HEK293T (cell line): ENCODE results near the gene CALHM5.

Source experiments
- ARNT ChIP-seq: fragments of 450-650 bp; IDR thresholded peaks from 2 replicates; pipeline ENCODE4 v1.6.1; 2017; ENCODE audit warnings: mild to moderate bottlenecking
- BHLHE40 ChIP-seq: fragments of 450-650 bp; IDR thresholded peaks from 2 replicates; pipeline ENCODE4 v1.6.1; 2016; ENCODE audit warnings: mild to moderate bottlenecking, moderate library complexity, borderline replicate concordance
- CTBP1 ChIP-seq: fragments of 450-650 bp; IDR thresholded peaks from 2 replicates; pipeline ENCODE4 v1.6.1; 2016; ENCODE audit warnings: borderline replicate concordance
- ELF4 ChIP-seq: fragments of 450-650 bp; IDR thresholded peaks from 2 replicates; pipeline ENCODE4 v1.6.1; 2017; ENCODE audit warnings: antibody characterized with exemption
- FOXA1 ChIP-seq: fragments of 450-650 bp; IDR thresholded peaks from 2 replicates; pipeline ENCODE4 v1.6.1; 2016; ENCODE audit warnings: mild to moderate bottlenecking
- FOXK2 ChIP-seq: fragments of 450-650 bp; IDR thresholded peaks from 2 replicates; pipeline ENCODE4 v1.6.1; 2016; ENCODE audit warnings: mild to moderate bottlenecking
- FOXM1 ChIP-seq: fragments of 450-650 bp; IDR thresholded peaks from 2 replicates; pipeline ENCODE4 v1.6.1; 2017; ENCODE audit warnings: mild to moderate bottlenecking, borderline replicate concordance
- HDGF ChIP-seq: fragments of 450-650 bp; IDR thresholded peaks from 2 replicates; pipeline ENCODE4 v1.6.1; 2017; ENCODE audit warnings: antibody characterized with exemption, borderline replicate concordance
- L3MBTL2 ChIP-seq: fragments of 450-650 bp; conservative IDR thresholded peaks from 2 replicates; pipeline ENCODE4 v1.6.1; 2016; ENCODE audit warnings: mild to moderate bottlenecking
- NFRKB ChIP-seq: fragments of 450-650 bp; IDR thresholded peaks from 2 replicates; pipeline ENCODE4 v1.6.1; 2016; ENCODE audit warnings: mild to moderate bottlenecking, moderate library complexity
- SP1 ChIP-seq: fragments of 450-650 bp; IDR thresholded peaks from 2 replicates; pipeline ENCODE4 v1.6.1; 2017
- SUZ12 ChIP-seq: fragments of 450-650 bp; IDR thresholded peaks from 2 replicates; pipeline ENCODE4 v1.6.1; 2016; ENCODE audit warnings: mild to moderate bottlenecking
- TARDBP ChIP-seq: fragments of 450-650 bp; IDR thresholded peaks from 2 replicates; pipeline ENCODE4 v1.6.1; 2016
- TF ChIP-seq, protein P1 (sequence below): fragments of 450-650 bp; IDR thresholded peaks from 2 replicates; pipeline ENCODE4 v1.6.1; 2016

GRCh38 chr6:116556814-116557415 lies 45.5 kb downstream of the CALHM5 start:
- TF ChIP-seq SUZ12 (no peak), FOXA1 (no peak), BHLHE40 (no peak), HDGF (no peak), ARNT (no peak), SP1 (no peak), FOXM1 (no peak), TARDBP (no peak), CTBP1 (no peak), ELF4 (no peak), FOXK2 (no peak), NFRKB (no peak), L3MBTL2 (no peak)
- TF ChIP-seq, protein P1, sequence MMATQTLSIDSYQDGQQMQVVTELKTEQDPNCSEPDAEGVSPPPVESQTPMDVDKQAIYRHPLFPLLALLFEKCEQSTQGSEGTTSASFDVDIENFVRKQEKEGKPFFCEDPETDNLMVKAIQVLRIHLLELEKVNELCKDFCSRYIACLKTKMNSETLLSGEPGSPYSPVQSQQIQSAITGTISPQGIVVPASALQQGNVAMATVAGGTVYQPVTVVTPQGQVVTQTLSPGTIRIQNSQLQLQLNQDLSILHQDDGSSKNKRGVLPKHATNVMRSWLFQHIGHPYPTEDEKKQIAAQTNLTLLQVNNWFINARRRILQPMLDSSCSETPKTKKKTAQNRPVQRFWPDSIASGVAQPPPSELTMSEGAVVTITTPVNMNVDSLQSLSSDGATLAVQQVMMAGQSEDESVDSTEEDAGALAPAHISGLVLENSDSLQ = no peak
